Suprapubic skin (tissue), 4 donors: ENCODE measurements around the gene MXD4. TPM values are rescaled to one million over a fixed set of nuclear protein-coding genes. Genes with fewer than 3 reads are reported as not detected.

Experiments
- DNase-seq, 2 donors: peaks; one replicate each; pipeline ENCODE4 v3.0.0-alpha.2; 2019; ENCODE audit warnings: low spot score in 2 of 2
- H3K27ac ChIP-seq: fragments of 200-600 bp; sonication (generic); one replicate; pipeline ENCODE4 v1.5.1; 2019
- H3K27me3 ChIP-seq: fragments of 200-600 bp; sonication (generic); one replicate; pipeline ENCODE4 v1.5.1; 2019
- H3K36me3 ChIP-seq: fragments of 200-600 bp; sonication (generic); one replicate; pipeline ENCODE4 v1.5.1; 2019
- H3K4me1 ChIP-seq: fragments of 200-600 bp; sonication (generic); one replicate; pipeline ENCODE4 v1.5.1; 2019
- H3K4me3 ChIP-seq: fragments of 200-600 bp; sonication (generic); one replicate; pipeline ENCODE4 v1.5.1; 2019; ENCODE audit warnings: mild to moderate bottlenecking
- H3K9me3 ChIP-seq: fragments of 200-600 bp; sonication (generic); one replicate; pipeline ENCODE4 v1.5.1; 2019
- CTCF ChIP-seq, 2 donors: fragments of 200-600 bp in 1 of 2; fragments of 450-650 bp in 1 of 2; sonication (generic) in 1 of 2; IDR thresholded peaks; one replicate each; pipeline ENCODE4 v1.5.1; 2016 to 2019; ENCODE audit warnings: antibody characterized with exemption in 2 of 2, mild to moderate bottlenecking in 1 of 2, moderate library complexity in 1 of 2
- EP300 ChIP-seq: sonication (generic); formaldehyde crosslinking; IDR thresholded peaks from one replicate; pipeline ENCODE4 v1.6.1; 2017; ENCODE audit warnings: antibody characterized with exemption
- POLR2A ChIP-seq, 2 donors: fragments of 450-650 bp; IDR thresholded peaks; one replicate each; pipeline ENCODE4 v1.6.1; 2017; ENCODE audit warnings: antibody characterized with exemption in 2 of 2, mild to moderate bottlenecking in 2 of 2, moderate library complexity in 2 of 2
- POLR2AphosphoS5 ChIP-seq, 3 donors: sonication (generic); formaldehyde crosslinking; IDR thresholded peaks; one replicate each; pipeline ENCODE4 v1.6.1; 2017; ENCODE audit warnings: antibody characterized with exemption in 3 of 3
- WGBS: methylation state at CpG from one replicate; pipeline ENCODE4 v1.1.5; 2018; 5-methylcytosine and 5-hydroxymethylcytosine counted together
- total RNA-seq, 4 donors: library from RNA; depleted of rRNA; stranded (reverse); fragments of >200 nt; gene quantifications; one replicate each; pipeline ENCODE4 v1.1.0, GENCODE V29; 2016

Gene MXD4
- total RNA-seq, 4 donors from 2014 or later = 52.8 to 76.8 (median 63.3) TPM

- WGBS = 82% methylated on average over 24 of the region's 32 CpGs
- H3K4me3 ChIP-seq = no peak overlapping the region
- no peaks in the 10 kb centered on the region for H3K27me3 ChIP-seq
- peak overlapping the region; percentile 56 for H3K27ac ChIP-seq
- peaks cover 56% of the 10 kb centered on the region for H3K36me3 ChIP-seq
- H3K9me3 ChIP-seq = no peaks in the 10 kb centered on the region
- DNase-seq = peak; percentile 53 to 65
- H3K4me1 ChIP-seq = peaks cover 59% of the 10 kb centered on the region
- no peak for TF ChIP-seq CTCF (IDR thresholded peaks at IDR 0.05)
These were observed 7.0 kb downstream of the MXD4 start for GRCh38 chr4:2254665-2255500.

- Histone ChIP-seq H3K4me1 (peaks cover 45% of the 10 kb centered on the region), H3K27ac (no peak overlapping the region), H3K36me3 (peaks cover 71% of the 10 kb centered on the region), H3K9me3 (no peaks in the 10 kb centered on the region), H3K4me3 (no peak overlapping the region), H3K27me3 (no peaks in the 10 kb centered on the region)
- DNase-seq = peak; percentile 51 to 79
- WGBS = 94% methylated on average over 5 of the region's 32 CpGs
- TF ChIP-seq POLR2A (IDR thresholded peaks at IDR 0.05) (no peak), EP300 (no peak)
These were observed 8.5 kb downstream of the MXD4 start for GRCh38 chr4:2253160-2254084.

DNA sequence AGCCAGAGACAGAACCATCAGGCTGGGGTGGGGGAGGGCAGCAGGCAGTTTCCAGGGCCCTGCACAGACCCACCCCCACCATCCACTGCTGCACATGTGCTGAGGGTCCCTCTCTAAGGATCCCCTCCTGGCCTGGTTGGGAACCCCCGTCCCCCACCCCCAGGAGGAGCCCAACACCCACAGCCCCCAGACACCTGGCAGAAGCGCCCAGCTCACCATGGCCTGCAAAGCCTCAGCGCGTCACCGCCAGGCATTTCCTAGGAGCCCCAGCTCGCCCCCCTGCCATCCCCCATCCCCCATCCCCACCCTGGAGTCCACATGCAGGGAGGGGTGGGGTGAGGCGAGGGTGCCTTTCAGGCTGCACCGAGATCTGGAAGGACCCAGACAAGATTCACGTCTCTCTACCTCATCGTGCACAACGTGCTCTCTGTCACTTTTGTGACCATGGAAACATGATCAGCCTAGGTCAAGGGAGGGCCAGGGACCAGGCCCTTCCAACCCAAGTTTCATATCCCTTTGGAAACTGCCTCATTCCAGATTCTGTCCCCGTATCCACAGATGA lies 9.3 kb downstream of the MXD4 start:
- H3K9me3 ChIP-seq = no peaks in the 10 kb centered on the region
- H3K27me3 ChIP-seq = no peaks in the 10 kb centered on the region
- H3K27ac ChIP-seq = no peak overlapping the region
- TF ChIP-seq POLR2AphosphoS5 (IDR thresholded peaks at IDR 0.05) (no peak), POLR2A (IDR thresholded peaks at IDR 0.05) (no peak), CTCF (IDR thresholded peaks at IDR 0.05) (no peak)
- H3K4me1 ChIP-seq = peaks cover 36% of the 10 kb centered on the region
- DNase-seq = peak in 1 of 2 donors; percentile 64
- peaks cover 76% of the 10 kb centered on the region for H3K36me3 ChIP-seq
- H3K4me3 ChIP-seq = no peak overlapping the region
- 59% methylated on average over 4 of the region's 12 CpGs for WGBS

DNA sequence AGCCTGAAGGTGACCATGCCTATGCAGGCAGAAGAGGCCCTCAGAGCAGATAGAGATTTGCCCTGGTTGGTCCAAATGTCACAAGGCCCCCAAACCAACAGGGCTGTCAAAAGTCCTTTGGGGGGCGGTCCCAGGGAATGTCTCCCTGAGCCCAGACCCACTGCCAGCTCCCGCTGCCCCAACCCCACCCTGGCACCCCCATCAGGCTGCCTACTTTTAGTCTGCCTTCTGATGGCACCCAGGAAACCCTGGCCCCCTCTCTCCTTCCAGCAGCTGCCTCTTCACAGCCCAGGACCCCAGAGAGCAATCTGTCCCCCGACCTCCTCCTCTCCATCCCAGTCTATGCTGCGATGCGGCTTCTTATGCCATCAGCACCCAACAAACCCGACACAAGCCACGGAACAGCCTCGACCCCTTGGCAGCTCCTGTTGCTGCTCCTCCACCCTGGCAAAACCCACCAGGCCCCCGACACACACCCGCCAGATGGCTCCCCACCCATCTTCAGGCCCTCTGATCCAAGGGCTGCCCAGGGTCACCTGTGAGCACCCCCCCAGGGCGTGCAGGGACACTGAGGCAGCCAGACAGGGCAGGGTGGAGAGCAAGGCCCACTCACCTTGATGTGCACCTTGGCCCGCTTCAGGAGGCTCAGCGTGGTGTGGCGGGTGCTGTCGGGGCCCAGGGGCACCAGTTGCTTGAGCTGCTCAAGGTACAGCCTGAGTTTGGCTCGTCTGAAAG lies 9.9 kb downstream of the MXD4 start:
- 95% methylated on average over 15 of the region's 16 CpGs for WGBS
- peak; percentile 45 to 55 for DNase-seq
- Histone ChIP-seq H3K4me3 (no peak overlapping the region), H3K9me3 (no peaks in the 10 kb centered on the region), H3K27ac (no peak overlapping the region), H3K27me3 (no peaks in the 10 kb centered on the region), H3K36me3 (peaks cover 79% of the 10 kb centered on the region), H3K4me1 (peaks cover 30% of the 10 kb centered on the region)
- TF ChIP-seq POLR2AphosphoS5 (IDR thresholded peaks at IDR 0.05) (no peak), CTCF (IDR thresholded peaks at IDR 0.05) (no peak), EP300 (no peak), POLR2A (IDR thresholded peaks at IDR 0.05) (no peak)

DNA sequence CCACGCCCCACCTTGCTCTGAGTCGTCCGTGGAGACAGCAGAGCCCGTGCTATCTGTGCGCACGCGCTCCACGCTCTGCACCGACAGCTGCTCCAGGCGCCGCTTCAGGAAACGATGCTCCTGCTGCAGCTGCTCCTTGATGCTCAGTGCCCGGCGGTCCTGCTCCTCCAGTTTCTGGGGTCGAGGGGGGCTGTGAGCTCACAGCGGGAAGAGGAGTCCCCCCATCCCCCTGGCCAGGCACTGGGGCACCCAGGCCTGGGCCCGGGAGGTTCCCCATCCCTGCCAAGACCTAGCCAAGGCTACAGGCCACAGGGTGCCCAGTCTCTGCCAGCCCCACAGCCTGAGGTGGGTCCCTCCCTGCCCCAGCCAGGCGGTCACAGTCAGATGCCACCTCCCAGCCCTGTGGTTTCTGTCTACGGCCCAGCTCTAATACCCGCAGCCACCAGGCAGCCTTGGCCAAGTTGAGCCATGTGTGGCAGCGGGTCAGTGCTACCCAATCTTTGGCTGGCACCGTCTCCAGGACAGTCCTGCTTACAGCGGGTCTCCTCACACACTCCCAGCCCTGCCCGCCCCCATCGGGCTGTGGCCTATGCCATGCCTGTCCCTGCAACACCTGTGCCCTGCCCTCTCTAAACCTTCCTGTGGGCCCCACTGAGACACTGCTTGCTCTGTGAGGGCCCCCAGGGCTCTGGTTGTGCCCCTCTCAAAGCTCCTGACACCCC lies 10.7 kb downstream of the MXD4 start:
- Histone ChIP-seq H3K9me3 (no peaks in the 10 kb centered on the region), H3K36me3 (peaks cover 79% of the 10 kb centered on the region), H3K4me3 (no peak overlapping the region), H3K4me1 (peaks cover 23% of the 10 kb centered on the region), H3K27me3 (no peaks in the 10 kb centered on the region), H3K27ac (no peak overlapping the region)
- peak; percentile 59 to 67 for DNase-seq
- TF ChIP-seq EP300 = no peak
- TF ChIP-seq POLR2AphosphoS5 (IDR thresholded peaks at IDR 0.05) = no peak
- TF ChIP-seq POLR2A (IDR thresholded peaks at IDR 0.05) = no peak
- TF ChIP-seq CTCF (IDR thresholded peaks at IDR 0.05) = no peak
- WGBS = 98% methylated on average over 8 of the region's 25 CpGs
